Measurements from ENCODE around the gene PUSL1. TPM values are rescaled to one million over a fixed set of nuclear protein-coding genes. Genes with fewer than 3 reads are reported as not detected.

PUSL1 gene
- total and polyA plus RNA-seq, 2 of the 13 experiments (the other 11 are each of a cell fraction or from before 2014, with no cell fraction given), result 8.3 to 22.2 TPM

- TF ChIP-seq ZUFSP (CRISPR knock-in tag; IDR thresholded peaks at IDR 0.05; ENCODE audit: borderline replicate concordance) (no peak), SAFB2 (CRISPR knock-in tag; IDR thresholded peaks at IDR 0.05; ENCODE audit: borderline replicate concordance, low read depth) (no peak; the same call in 1 of the 2 replicates), ZNF776 (CRISPR knock-in tag; IDR thresholded peaks at IDR 0.05) (0 out of 2 replicates have a peak, but pooled peaks have one; percentile 30), ZNF790 (CRISPR knock-in tag; IDR thresholded peaks at IDR 0.05; ENCODE audit: borderline replicate concordance) (peak; percentile 88), CHD2 (IDR thresholded peaks at IDR 0.05; ENCODE audit: low read depth, low read length) (peak; percentile 67; the same call in 1 of the 2 replicates), HNRNPK (IDR thresholded peaks at IDR 0.05; ENCODE audit: low read depth, low read length, poor library complexity, severe bottlenecking) (peak; percentile 42), ZNF331 (CRISPR knock-in tag; IDR thresholded peaks at IDR 0.05) (peak; percentile 42; the same call in 1 of the 2 replicates), MTA3 (CRISPR knock-in tag; IDR thresholded peaks at IDR 0.05) (no peak), ZBTB46 (CRISPR knock-in tag; IDR thresholded peaks at IDR 0.05; ENCODE audit: borderline replicate concordance) (0 out of 2 replicates have a peak, but pooled peaks have one; percentile 52), TBX2 (CRISPR knock-in tag; IDR thresholded peaks at IDR 0.05; ENCODE audit: borderline replicate concordance) (0 out of 2 replicates have a peak, but pooled peaks have one; percentile 23), NFATC3 (CRISPR knock-in tag; IDR thresholded peaks at IDR 0.05) (no peak), EP300 (IDR thresholded peaks at IDR 0.05; ENCODE audit: low read depth in 2 of 2, low read length in 2 of 2) (0 out of 4 replicates have a peak, but pooled peaks of 1 of the 2 experiments have one; percentile 17), EP300 (CRISPR knock-in tag; IDR thresholded peaks at IDR 0.05; ENCODE audit: borderline replicate concordance) (no peak), MIER3 (CRISPR knock-in tag; IDR thresholded peaks at IDR 0.05; ENCODE audit: borderline replicate concordance) (0 out of 2 replicates have a peak, but pooled peaks have one; percentile 27), FOXO4 (CRISPR knock-in tag; conservative IDR thresholded peaks at IDR 0.05) (peak; percentile 95; the same call in 1 of the 2 replicates), WIZ (CRISPR knock-in tag; IDR thresholded peaks at IDR 0.05) (no peak), SP4 (CRISPR knock-in tag; IDR thresholded peaks at IDR 0.05) (0 out of 2 replicates have a peak, but pooled peaks have one; percentile 63), RARG (CRISPR knock-in tag; IDR thresholded peaks at IDR 0.05; ENCODE audit: low read depth) (no peak), ZFP91 (CRISPR knock-in tag; IDR thresholded peaks at IDR 0.05; ENCODE audit: borderline replicate concordance) (peak; percentile 46; the same call in 1 of the 2 replicates), CBFB (CRISPR knock-in tag; IDR thresholded peaks at IDR 0.05) (no peak), NCOR1 (IDR thresholded peaks at IDR 0.05; ENCODE audit: borderline replicate concordance, low read length) (no peak), YEATS2 (CRISPR knock-in tag; IDR thresholded peaks at IDR 0.05; ENCODE audit: borderline replicate concordance) (peak; percentile 62)
Measured at GRCh38 chr1:1273512-1274298, 34.7 kb upstream of the PUSL1 start, which contains the start of gene UBE2J2 (continued).

All from HepG2 (cell line).